ENCODE data around the gene STPG3. TPM values are rescaled to one million over a fixed set of nuclear protein-coding genes. Genes with fewer than 3 reads are reported as not detected.

Gene STPG3
- total and polyA plus RNA-seq, 2 of the 13 experiments (the other 11 are each of a cell fraction or from before 2014, with no cell fraction given), result not detected

DNA sequence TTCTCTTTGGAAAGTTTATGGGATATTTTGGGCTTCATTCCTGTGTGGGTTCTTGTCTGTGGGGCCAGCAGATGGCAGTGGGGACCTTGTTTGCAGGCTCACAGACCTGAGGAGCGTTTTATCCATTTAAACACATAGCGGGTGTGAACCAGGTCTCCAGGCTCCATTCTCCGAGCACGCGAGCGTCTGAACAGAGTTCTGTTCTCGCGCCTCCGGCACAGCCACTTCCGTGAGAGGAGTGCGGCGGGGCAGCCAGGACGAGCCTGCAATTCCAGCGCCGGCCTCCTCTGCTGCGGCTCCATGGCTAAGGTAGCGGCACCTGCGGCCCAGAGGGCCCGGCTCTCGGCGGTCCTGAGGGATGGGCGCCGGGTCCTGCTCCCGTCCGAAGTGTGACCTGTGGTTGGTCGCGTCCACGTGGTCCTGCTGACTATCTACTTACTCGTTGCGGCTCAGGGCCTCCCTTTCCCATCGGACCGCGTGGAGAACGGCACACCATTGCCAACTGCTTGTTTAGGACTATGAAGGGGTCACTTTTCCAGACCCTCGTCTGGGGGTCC lies 43.7 kb downstream of the STPG3 start (continued):
- TF ChIP-seq NR1H2 (CRISPR knock-in tag; IDR thresholded peaks at IDR 0.05; ENCODE audit: borderline replicate concordance, low read depth) (no peak), ZNF160 (CRISPR knock-in tag; IDR thresholded peaks at IDR 0.05) (no peak), ELF1 (CRISPR knock-in tag; IDR thresholded peaks at IDR 0.05) (no peak), MEF2D (CRISPR knock-in tag; IDR thresholded peaks at IDR 0.05) (no peak), ZNF543 (CRISPR knock-in tag; IDR thresholded peaks at IDR 0.05) (no peak), RNF2 (conservative IDR thresholded peaks at IDR 0.05; ENCODE audit: low read depth) (no peak), HMG20A (CRISPR knock-in tag; IDR thresholded peaks at IDR 0.05; ENCODE audit: borderline replicate concordance) (no peak), KLF9 (CRISPR knock-in tag; IDR thresholded peaks at IDR 0.05; ENCODE audit: low read depth) (no peak), HIVEP1 (CRISPR knock-in tag; IDR thresholded peaks at IDR 0.05) (no peak; the same call in 1 of the 2 replicates), KLF13 (CRISPR knock-in tag; IDR thresholded peaks at IDR 0.05) (no peak), ZNF550 (CRISPR knock-in tag; IDR thresholded peaks at IDR 0.05; ENCODE audit: borderline replicate concordance) (no peak), ZNF44 (CRISPR knock-in tag; IDR thresholded peaks at IDR 0.05) (no peak), HCFC1 (IDR thresholded peaks at IDR 0.05; ENCODE audit: low read depth, low read length) (no peak), ZNF879 (CRISPR knock-in tag; IDR thresholded peaks at IDR 0.05) (no peak), GABPB1 (CRISPR knock-in tag; IDR thresholded peaks at IDR 0.05) (peak; percentile 51; the same call in 1 of the 2 replicates)
- TF ChIP-seq, protein P1, sequence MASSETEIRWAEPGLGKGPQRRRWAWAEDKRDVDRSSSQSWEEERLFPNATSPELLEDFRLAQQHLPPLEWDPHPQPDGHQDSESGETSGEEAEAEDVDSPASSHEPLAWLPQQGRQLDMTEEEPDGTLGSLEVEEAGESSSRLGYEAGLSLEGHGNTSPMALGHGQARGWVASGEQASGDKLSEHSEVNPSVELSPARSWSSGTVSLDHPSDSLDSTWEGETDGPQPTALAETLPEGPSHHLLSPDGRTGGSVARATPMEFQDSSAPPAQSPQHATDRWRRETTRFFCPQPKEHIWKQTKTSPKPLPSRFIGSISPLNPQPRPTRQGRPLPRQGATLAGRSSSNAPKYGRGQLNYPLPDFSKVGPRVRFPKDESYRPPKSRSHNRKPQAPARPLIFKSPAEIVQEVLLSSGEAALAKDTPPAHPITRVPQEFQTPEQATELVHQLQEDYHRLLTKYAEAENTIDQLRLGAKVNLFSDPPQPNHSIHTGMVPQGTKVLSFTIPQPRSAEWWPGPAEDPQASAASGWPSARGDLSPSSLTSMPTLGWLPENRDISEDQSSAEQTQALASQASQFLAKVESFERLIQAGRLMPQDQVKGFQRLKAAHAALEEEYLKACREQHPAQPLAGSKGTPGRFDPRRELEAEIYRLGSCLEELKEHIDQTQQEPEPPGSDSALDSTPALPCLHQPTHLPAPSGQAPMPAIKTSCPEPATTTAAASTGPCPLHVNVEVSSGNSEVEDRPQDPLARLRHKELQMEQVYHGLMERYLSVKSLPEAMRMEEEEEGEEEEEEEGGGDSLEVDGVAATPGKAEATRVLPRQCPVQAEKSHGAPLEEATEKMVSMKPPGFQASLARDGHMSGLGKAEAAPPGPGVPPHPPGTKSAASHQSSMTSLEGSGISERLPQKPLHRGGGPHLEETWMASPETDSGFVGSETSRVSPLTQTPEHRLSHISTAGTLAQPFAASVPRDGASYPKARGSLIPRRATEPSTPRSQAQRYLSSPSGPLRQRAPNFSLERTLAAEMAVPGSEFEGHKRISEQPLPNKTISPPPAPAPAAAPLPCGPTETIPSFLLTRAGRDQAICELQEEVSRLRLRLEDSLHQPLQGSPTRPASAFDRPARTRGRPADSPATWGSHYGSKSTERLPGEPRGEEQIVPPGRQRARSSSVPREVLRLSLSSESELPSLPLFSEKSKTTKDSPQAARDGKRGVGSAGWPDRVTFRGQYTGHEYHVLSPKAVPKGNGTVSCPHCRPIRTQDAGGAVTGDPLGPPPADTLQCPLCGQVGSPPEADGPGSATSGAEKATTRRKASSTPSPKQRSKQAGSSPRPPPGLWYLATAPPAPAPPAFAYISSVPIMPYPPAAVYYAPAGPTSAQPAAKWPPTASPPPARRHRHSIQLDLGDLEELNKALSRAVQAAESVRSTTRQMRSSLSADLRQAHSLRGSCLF (CRISPR knock-in tag; IDR thresholded peaks at IDR 0.05; ENCODE audit: borderline replicate concordance), result no peak
- TF ChIP-seq, protein P2, sequence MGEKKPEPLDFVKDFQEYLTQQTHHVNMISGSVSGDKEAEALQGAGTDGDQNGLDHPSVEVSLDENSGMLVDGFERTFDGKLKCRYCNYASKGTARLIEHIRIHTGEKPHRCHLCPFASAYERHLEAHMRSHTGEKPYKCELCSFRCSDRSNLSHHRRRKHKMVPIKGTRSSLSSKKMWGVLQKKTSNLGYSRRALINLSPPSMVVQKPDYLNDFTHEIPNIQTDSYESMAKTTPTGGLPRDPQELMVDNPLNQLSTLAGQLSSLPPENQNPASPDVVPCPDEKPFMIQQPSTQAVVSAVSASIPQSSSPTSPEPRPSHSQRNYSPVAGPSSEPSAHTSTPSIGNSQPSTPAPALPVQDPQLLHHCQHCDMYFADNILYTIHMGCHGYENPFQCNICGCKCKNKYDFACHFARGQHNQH (CRISPR knock-in tag; IDR thresholded peaks at IDR 0.05), result no peak
- TF ChIP-seq, protein P3, sequence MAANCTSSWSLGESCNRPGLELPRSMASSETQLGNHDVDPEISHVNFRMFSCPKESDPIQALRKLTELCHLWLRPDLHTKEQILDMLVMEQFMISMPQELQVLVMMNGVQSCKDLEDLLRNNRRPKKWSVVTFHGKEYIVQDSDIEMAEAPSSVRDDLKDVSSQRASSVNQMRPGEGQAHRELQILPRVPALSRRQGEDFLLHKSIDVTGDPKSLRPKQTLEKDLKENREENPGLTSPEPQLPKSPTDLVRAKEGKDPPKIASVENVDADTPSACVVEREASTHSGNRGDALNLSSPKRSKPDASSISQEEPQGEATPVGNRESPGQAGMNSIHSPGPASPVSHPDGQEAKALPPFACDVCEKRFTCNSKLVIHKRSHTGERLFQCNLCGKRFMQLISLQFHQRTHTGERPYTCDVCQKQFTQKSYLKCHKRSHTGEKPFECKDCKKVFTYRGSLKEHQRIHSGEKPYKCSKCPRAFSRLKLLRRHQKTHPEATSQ (CRISPR knock-in tag; IDR thresholded peaks at IDR 0.05; ENCODE audit: borderline replicate concordance), result no peak; the same call in 1 of the 2 replicates
- TF ChIP-seq, protein P4, sequence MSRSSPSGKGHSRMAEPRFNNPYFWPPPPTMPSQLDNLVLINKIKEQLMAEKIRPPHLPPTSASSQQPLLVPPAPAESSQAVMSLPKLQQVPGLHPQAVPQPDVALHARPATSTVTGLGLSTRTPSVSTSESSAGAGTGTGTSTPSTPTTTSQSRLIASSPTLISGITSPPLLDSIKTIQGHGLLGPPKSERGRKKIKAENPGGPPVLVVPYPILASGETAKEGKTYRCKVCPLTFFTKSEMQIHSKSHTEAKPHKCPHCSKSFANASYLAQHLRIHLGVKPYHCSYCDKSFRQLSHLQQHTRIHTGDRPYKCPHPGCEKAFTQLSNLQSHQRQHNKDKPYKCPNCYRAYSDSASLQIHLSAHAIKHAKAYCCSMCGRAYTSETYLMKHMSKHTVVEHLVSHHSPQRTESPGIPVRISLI (CRISPR knock-in tag; IDR thresholded peaks at IDR 0.05; ENCODE audit: borderline replicate concordance), result no peak
- TF ChIP-seq, protein P5, sequence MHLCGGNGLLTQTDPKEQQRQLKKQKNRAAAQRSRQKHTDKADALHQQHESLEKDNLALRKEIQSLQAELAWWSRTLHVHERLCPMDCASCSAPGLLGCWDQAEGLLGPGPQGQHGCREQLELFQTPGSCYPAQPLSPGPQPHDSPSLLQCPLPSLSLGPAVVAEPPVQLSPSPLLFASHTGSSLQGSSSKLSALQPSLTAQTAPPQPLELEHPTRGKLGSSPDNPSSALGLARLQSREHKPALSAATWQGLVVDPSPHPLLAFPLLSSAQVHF (CRISPR knock-in tag; IDR thresholded peaks at IDR 0.05), result no peak
- TF ChIP-seq, protein P6, sequence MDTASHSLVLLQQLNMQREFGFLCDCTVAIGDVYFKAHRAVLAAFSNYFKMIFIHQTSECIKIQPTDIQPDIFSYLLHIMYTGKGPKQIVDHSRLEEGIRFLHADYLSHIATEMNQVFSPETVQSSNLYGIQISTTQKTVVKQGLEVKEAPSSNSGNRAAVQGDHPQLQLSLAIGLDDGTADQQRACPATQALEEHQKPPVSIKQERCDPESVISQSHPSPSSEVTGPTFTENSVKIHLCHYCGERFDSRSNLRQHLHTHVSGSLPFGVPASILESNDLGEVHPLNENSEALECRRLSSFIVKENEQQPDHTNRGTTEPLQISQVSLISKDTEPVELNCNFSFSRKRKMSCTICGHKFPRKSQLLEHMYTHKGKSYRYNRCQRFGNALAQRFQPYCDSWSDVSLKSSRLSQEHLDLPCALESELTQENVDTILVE (CRISPR knock-in tag; IDR thresholded peaks at IDR 0.05), result no peak

Measured in HepG2 (cell line).